H1 (cell line): ENCODE results near the gene PLEKHM3. TPM values are rescaled to one million over a fixed set of nuclear protein-coding genes. Genes with fewer than 3 reads are reported as not detected.

Experiments used
- CHD7 ChIP-seq: fragments of 300-600 bp; sonication (generic); IDR thresholded peaks from 2 replicates; pipeline ENCODE4 v1.7.1; 2012; ENCODE audit warnings: low read length, moderate library complexity, mild to moderate bottlenecking, inconsistent platforms; ENCODE audit not compliant: insufficient replicate concordance
- GABPA ChIP-seq: IDR thresholded peaks from 2 replicates; pipeline ENCODE4 v1.6.1; 2011; ENCODE audit warnings: mild to moderate bottlenecking, low read length, moderate library complexity, borderline replicate concordance; ENCODE audit not compliant: insufficient read depth
- PHF8 ChIP-seq: fragments of 200-600 bp; sonication (generic); conservative IDR thresholded peaks from 2 replicates; pipeline ENCODE4 v1.7.1; 2012; ENCODE audit warnings: low read depth, mild to moderate bottlenecking, inconsistent platforms, low read length, moderate library complexity
- TAF7 ChIP-seq: optimal IDR thresholded peaks from 2 replicates; pipeline ENCODE3; 2011; ENCODE audit warnings: low read depth, mild to moderate bottlenecking, inconsistent platforms, low read length, moderate library complexity, borderline replicate concordance
- polyA plus RNA-seq, 7 experiments: library from polyadenylated mRNA; depleted of rRNA in 3 of 7; stranded (reverse) in 5 of 7; unstranded in 2 of 7; fragments of >200 nt in 5 of 7; fragments of 200-250 nt in 2 of 7; gene quantifications; 1 replicate in 5 of 7; 2 replicates in 1 of 7; 4 replicates in 1 of 7; pipeline versions ENCODE4 v1.2.1 to v1.2.3, GENCODE V29; 2011 to 2013; ENCODE audit warnings: missing spikeins in 2 of 7, mixed read lengths in 2 of 7
- total RNA-seq: library from RNA; stranded (reverse); fragmentation: NEBNext Ultra II Directional; extraction: Animal tissue kit (Norgen Biotek cat#: 25700); gene quantifications from 2 replicates; pipeline ENCODE4 v1.2.1, GENCODE V29; 2021

PLEKHM3 gene
- total and polyA plus RNA-seq, 2 of the 8 experiments (the other 6 are each of a cell fraction or from before 2014, with no cell fraction given), result 2.3 to 5.8 TPM

GRCh38 chr2:207778298-207778882, 246.9 kb downstream of the PLEKHM3 start (continued):
- TF ChIP-seq TAF7, result no peak
- TF ChIP-seq GABPA, result no peak
- TF ChIP-seq CHD7, result no peak
- no peak for TF ChIP-seq PHF8
